Measurements from ENCODE around the gene PPP4R3B. TPM values are rescaled to one million over a fixed set of nuclear protein-coding genes. Genes with fewer than 3 reads are reported as not detected.
A peak's percentile ranks its signal among the peaks of the same experiment; 100 is the strongest.

PPP4R3B gene
- polyA plus RNA-seq, 1 of the 3 experiments (the other 2 are of a cell fraction) = 9.3 TPM

DNA sequence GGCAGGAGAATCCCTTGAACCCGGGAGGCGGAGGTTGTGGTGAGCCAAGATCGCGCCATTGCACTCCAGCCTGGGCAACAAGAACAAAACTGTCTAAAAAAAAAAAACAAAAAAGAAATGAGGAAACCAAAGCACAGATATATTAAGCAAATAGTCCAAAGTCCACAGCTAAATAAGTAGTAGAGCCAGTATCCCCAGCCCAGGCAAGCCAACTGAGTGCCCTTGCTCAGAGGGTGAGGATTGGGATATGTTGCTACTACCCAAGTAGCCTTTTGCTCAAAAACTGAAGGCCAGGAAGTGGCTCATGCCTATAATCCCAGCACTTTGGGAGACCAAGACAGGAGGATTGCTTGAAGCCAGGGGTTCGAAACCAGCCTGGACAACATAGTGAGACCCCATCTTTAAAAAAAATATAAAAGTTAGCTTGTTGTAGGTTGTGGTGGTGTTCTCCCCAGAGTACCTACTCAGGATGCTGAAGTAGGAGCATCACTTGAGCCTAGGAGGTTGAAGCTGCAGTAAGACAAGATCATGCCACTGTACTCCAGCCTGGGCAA is 92.5 kb downstream of the PPP4R3B start (continued):
- TF ChIP-seq, protein P1, sequence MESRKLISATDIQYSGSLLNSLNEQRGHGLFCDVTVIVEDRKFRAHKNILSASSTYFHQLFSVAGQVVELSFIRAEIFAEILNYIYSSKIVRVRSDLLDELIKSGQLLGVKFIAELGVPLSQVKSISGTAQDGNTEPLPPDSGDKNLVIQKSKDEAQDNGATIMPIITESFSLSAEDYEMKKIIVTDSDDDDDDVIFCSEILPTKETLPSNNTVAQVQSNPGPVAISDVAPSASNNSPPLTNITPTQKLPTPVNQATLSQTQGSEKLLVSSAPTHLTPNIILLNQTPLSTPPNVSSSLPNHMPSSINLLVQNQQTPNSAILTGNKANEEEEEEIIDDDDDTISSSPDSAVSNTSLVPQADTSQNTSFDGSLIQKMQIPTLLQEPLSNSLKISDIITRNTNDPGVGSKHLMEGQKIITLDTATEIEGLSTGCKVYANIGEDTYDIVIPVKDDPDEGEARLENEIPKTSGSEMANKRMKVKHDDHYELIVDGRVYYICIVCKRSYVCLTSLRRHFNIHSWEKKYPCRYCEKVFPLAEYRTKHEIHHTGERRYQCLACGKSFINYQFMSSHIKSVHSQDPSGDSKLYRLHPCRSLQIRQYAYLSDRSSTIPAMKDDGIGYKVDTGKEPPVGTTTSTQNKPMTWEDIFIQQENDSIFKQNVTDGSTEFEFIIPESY (IDR thresholded peaks at IDR 0.05; ENCODE audit: borderline replicate concordance, low read depth) = no peak
- no peak for TF ChIP-seq TCF12 (IDR thresholded peaks at IDR 0.05)

GRCh38 chr2:55519938-55520885 is 97.2 kb downstream of the PPP4R3B start:
- 1% methylated on average over 35 of the region's 35 CpGs for WGBS (ENCODE audit: low lambda C conversion rate)
- Histone ChIP-seq H3K9me3 (no peaks in the 10 kb centered on the region), H3F3A (replicated peaks; ENCODE audit: insufficient read depth) (no peaks in the 10 kb centered on the region), H3K4me3 (ENCODE audit: low read depth in 2 of 2, low read length in 1 of 2) (peak overlapping the region; percentile 81 to 98), H3K4me1 (ENCODE audit: control insufficient read depth in 1 of 2, insufficient read depth in 2 of 2, low read depth in 1 of 2, low read length in 1 of 2) (peaks cover 0 to 2% of the 10 kb centered on the region in 2 experiments; a peak in 2 of 4 replicates), H3K79me2 (ENCODE audit: insufficient read depth) (peaks cover 28% of the 10 kb centered on the region), H3K27me3 (ENCODE audit: insufficient read depth) (no peaks in the 10 kb centered on the region), H4K20me1 (ENCODE audit: insufficient read depth) (no peaks in the 10 kb centered on the region), H3K9me2 (no peaks in the 10 kb centered on the region), H3K9ac (peak overlapping the region; percentile 81), H2AFZ (ENCODE audit: low read depth) (peak overlapping the region; percentile 91), H3K27ac (ENCODE audit: low read depth in 2 of 2, low read length in 1 of 2) (peak overlapping the region; percentile 82 to 84), H3K36me3 (replicated peaks in 1 of 2; ENCODE audit: control insufficient read depth in 1 of 2, insufficient read depth in 2 of 2, low read length in 1 of 2) (peaks cover 8 to 21% of the 10 kb centered on the region in 2 experiments), H3K4me2 (peak overlapping the region; percentile 95)
- DNase-seq = peak; percentile 49
- POLR2A ChIA-PET = interaction anchor here (0.7 to 1.5 kb wide), 5 partner anchors 21 to 288 kb away, joined by 3 to 9 read pairs (median 4); partner anchors contain the start of genes CCDC88A, CLHC1 and RPS27A
- TF ChIP-seq, protein P2, sequence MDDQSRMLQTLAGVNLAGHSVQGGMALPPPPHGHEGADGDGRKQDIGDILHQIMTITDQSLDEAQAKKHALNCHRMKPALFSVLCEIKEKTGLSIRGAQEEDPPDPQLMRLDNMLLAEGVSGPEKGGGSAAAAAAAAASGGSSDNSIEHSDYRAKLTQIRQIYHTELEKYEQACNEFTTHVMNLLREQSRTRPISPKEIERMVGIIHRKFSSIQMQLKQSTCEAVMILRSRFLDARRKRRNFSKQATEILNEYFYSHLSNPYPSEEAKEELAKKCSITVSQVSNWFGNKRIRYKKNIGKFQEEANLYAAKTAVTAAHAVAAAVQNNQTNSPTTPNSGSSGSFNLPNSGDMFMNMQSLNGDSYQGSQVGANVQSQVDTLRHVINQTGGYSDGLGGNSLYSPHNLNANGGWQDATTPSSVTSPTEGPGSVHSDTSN (IDR thresholded peaks at IDR 0.05) = no peak
- no peak for TF ChIP-seq FOSL2 (IDR thresholded peaks at IDR 0.05; ENCODE audit: borderline replicate concordance, low read depth)
- no peak for TF ChIP-seq EP300 (IDR thresholded peaks at IDR 0.05; ENCODE audit: borderline replicate concordance in 1 of 2, low read depth in 1 of 2, low read length in 1 of 2)
- TF ChIP-seq, protein P1 (IDR thresholded peaks at IDR 0.05; ENCODE audit: borderline replicate concordance, low read depth) = no peak
- no peak for TF ChIP-seq POLR2AphosphoS5 (IDR thresholded peaks at IDR 0.05; ENCODE audit: low read depth, low read length)
- TF ChIP-seq TCF12 (IDR thresholded peaks at IDR 0.05) = no peak
- no peak for TF ChIP-seq JUND (IDR thresholded peaks at IDR 0.05)
- no peak for TF ChIP-seq GATA2 (CRISPR knock-in tag; IDR thresholded peaks at IDR 0.05)
- TF ChIP-seq, protein P3, sequence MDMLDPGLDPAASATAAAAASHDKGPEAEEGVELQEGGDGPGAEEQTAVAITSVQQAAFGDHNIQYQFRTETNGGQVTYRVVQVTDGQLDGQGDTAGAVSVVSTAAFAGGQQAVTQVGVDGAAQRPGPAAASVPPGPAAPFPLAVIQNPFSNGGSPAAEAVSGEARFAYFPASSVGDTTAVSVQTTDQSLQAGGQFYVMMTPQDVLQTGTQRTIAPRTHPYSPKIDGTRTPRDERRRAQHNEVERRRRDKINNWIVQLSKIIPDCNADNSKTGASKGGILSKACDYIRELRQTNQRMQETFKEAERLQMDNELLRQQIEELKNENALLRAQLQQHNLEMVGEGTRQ (IDR thresholded peaks at IDR 0.05; ENCODE audit: borderline replicate concordance, low read depth, low read length) = no peak
- TF ChIP-seq REST (IDR thresholded peaks at IDR 0.05; ENCODE audit: low read depth, low read length) = no peak
- no peak for TF ChIP-seq TAF1 (IDR thresholded peaks at IDR 0.05; ENCODE audit: borderline replicate concordance, low read depth, low read length)
- TF ChIP-seq TEAD4 (IDR thresholded peaks at IDR 0.05; ENCODE audit: borderline replicate concordance, insufficient read depth) = no peak
- CTCF ChIA-PET = interaction anchor here (1.6 to 1.7 kb wide), 2 partner anchors 12 to 88 kb away, joined by 4 to 6 read pairs; no protein-coding TSS in a partner anchor
